HepG2 (cell line): ENCODE measurements around the gene SERTAD2.

ENCODE experiments used
- ELF1 ChIP-seq: sonication (generic); formaldehyde crosslinking; IDR thresholded peaks from 2 replicates; pipeline ENCODE4 v1.4.0; 2020; ENCODE audit warnings: missing genetic modification reagents
- NR1H2 ChIP-seq: sonication (generic); formaldehyde crosslinking; IDR thresholded peaks from 2 replicates; pipeline ENCODE4 v1.8.1; 2022; ENCODE audit warnings: low read depth, missing genetic modification reagents, borderline replicate concordance
- POLR2A ChIP-seq, 2 experiments: IDR thresholded peaks; 2 replicates each; pipeline ENCODE4 v1.6.1; 2011; ENCODE audit warnings: low read depth in 2 of 2, low read length in 2 of 2, mild to moderate bottlenecking in 1 of 2, moderate library complexity in 1 of 2; ENCODE audit not compliant: insufficient read depth in 1 of 2
- PTBP1 ChIP-seq: fragments of 200-400 bp; formaldehyde crosslinking; IDR thresholded peaks from 2 replicates; pipeline ENCODE4 v1.6.1; 2018; ENCODE audit warnings: low read length, low read depth; ENCODE audit not compliant: poor library complexity, severe bottlenecking
- RBAK ChIP-seq: sonication (generic); formaldehyde crosslinking; IDR thresholded peaks from 2 replicates; pipeline ENCODE4 v1.5.1; 2020; ENCODE audit warnings: mild to moderate bottlenecking, missing genetic modification reagents
- REST ChIP-seq, 2 experiments: IDR thresholded peaks; 2 replicates each; pipeline ENCODE4 v1.6.1; 2011 to 2012; ENCODE audit warnings: low read length in 2 of 2, borderline replicate concordance in 1 of 2, low read depth in 1 of 2, mild to moderate bottlenecking in 1 of 2, moderate library complexity in 1 of 2
- SMARCC2 ChIP-seq: fragments of 450-650 bp; IDR thresholded peaks from 2 replicates; pipeline ENCODE4 v1.6.1; 2017; ENCODE audit warnings: antibody characterized with exemption, mild to moderate bottlenecking
- ZKSCAN1 ChIP-seq: fragments of 150-350 bp; IDR thresholded peaks from 2 replicates; pipeline ENCODE4 v1.6.1; 2014; ENCODE audit warnings: low read length
- ZNF235 ChIP-seq: sonication (generic); formaldehyde crosslinking; IDR thresholded peaks from 2 replicates; pipeline ENCODE4 v1.8.1; 2023; ENCODE audit warnings: mild to moderate bottlenecking, missing genetic modification reagents, borderline replicate concordance
- TF ChIP-seq, protein P1 (sequence below): sonication (generic); formaldehyde crosslinking; IDR thresholded peaks from 2 replicates; pipeline ENCODE4 v1.4.0; 2020; ENCODE audit warnings: missing genetic modification reagents
- TF ChIP-seq, protein P2 (sequence below): sonication (generic); formaldehyde crosslinking; IDR thresholded peaks from 2 replicates; pipeline ENCODE4 v1.5.0; 2020; ENCODE audit warnings: mild to moderate bottlenecking, missing genetic modification reagents, moderate library complexity
- TF ChIP-seq, protein P3 (sequence below): sonication (generic); formaldehyde crosslinking; IDR thresholded peaks from 2 replicates; pipeline ENCODE4 v1.4.0; 2020; ENCODE audit warnings: missing genetic modification reagents

- TF ChIP-seq POLR2A (IDR thresholded peaks at IDR 0.05; ENCODE audit: insufficient read depth in 1 of 2, low read depth in 2 of 2, low read length in 2 of 2) (no peak), SMARCC2 (no peak), NR1H2 (no peak), RBAK (no peak), ELF1 (CRISPR knock-in tag) (no peak), PTBP1 (no peak), ZNF235 (CRISPR knock-in tag) (no peak), REST (IDR thresholded peaks at IDR 0.05; ENCODE audit: borderline replicate concordance in 1 of 2, low read depth in 1 of 2, low read length in 2 of 2) (no peak), ZKSCAN1 (no peak)
- TF ChIP-seq, protein P1, sequence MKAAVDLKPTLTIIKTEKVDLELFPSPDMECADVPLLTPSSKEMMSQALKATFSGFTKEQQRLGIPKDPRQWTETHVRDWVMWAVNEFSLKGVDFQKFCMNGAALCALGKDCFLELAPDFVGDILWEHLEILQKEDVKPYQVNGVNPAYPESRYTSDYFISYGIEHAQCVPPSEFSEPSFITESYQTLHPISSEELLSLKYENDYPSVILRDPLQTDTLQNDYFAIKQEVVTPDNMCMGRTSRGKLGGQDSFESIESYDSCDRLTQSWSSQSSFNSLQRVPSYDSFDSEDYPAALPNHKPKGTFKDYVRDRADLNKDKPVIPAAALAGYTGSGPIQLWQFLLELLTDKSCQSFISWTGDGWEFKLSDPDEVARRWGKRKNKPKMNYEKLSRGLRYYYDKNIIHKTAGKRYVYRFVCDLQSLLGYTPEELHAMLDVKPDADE, result no peak
- TF ChIP-seq, protein P2, sequence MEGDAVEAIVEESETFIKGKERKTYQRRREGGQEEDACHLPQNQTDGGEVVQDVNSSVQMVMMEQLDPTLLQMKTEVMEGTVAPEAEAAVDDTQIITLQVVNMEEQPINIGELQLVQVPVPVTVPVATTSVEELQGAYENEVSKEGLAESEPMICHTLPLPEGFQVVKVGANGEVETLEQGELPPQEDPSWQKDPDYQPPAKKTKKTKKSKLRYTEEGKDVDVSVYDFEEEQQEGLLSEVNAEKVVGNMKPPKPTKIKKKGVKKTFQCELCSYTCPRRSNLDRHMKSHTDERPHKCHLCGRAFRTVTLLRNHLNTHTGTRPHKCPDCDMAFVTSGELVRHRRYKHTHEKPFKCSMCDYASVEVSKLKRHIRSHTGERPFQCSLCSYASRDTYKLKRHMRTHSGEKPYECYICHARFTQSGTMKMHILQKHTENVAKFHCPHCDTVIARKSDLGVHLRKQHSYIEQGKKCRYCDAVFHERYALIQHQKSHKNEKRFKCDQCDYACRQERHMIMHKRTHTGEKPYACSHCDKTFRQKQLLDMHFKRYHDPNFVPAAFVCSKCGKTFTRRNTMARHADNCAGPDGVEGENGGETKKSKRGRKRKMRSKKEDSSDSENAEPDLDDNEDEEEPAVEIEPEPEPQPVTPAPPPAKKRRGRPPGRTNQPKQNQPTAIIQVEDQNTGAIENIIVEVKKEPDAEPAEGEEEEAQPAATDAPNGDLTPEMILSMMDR (CRISPR knock-in tag), result no peak
- TF ChIP-seq, protein P3, sequence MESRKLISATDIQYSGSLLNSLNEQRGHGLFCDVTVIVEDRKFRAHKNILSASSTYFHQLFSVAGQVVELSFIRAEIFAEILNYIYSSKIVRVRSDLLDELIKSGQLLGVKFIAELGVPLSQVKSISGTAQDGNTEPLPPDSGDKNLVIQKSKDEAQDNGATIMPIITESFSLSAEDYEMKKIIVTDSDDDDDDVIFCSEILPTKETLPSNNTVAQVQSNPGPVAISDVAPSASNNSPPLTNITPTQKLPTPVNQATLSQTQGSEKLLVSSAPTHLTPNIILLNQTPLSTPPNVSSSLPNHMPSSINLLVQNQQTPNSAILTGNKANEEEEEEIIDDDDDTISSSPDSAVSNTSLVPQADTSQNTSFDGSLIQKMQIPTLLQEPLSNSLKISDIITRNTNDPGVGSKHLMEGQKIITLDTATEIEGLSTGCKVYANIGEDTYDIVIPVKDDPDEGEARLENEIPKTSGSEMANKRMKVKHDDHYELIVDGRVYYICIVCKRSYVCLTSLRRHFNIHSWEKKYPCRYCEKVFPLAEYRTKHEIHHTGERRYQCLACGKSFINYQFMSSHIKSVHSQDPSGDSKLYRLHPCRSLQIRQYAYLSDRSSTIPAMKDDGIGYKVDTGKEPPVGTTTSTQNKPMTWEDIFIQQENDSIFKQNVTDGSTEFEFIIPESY (CRISPR knock-in tag), result no peak
Observed at GRCh38 chr2:64582774-64583340, 70.9 kb downstream of the SERTAD2 start.
